Stomach (tissue), 9 donors: ENCODE results near the gene UGT1A10. TPM values are rescaled to one million over a fixed set of nuclear protein-coding genes. Genes with fewer than 3 reads are reported as not detected.
"Not testable (repeated sequence)": the region's sequence is repeated elsewhere in the genome, so short reads cannot be mapped to it uniquely, and the experiment has no call there.

ENCODE experiments used
- DNase-seq, 2 donors: peaks; one replicate each; pipeline versions ENCODE4 v3.0.0 to v3.0.0-alpha.2; 2013 to 2019
- H3K27ac ChIP-seq, 5 donors: fragments of 200-600 bp in 4 of 5; sonication (generic) in 4 of 5; one replicate each; pipeline ENCODE4 v1.5.1; 2013 to 2019; ENCODE audit warnings: mild to moderate bottlenecking in 1 of 5, moderate library complexity in 1 of 5
- H3K27me3 ChIP-seq, 3 donors: fragments of 200-600 bp; sonication (generic); one replicate each; pipeline ENCODE4 v1.5.1; 2017 to 2019; ENCODE audit warnings: mixed run types in 1 of 3
- H3K36me3 ChIP-seq, 4 donors: fragments of 200-600 bp; sonication (generic); 1 replicate in 3 of 4; 2 replicates in 1 of 4; pipeline ENCODE4 v1.5.1; 2016 to 2019
- H3K4me1 ChIP-seq, 4 donors: fragments of 200-600 bp; sonication (generic); one replicate each; pipeline ENCODE4 v1.5.1; 2016 to 2019
- H3K4me3 ChIP-seq, 4 donors: fragments of 200-600 bp; sonication (generic) in 3 of 4; one replicate each; pipeline ENCODE4 v1.5.1; 2016 to 2019; ENCODE audit warnings: mild to moderate bottlenecking in 1 of 4
- H3K9me3 ChIP-seq, 4 donors: fragments of 200-600 bp; sonication (generic); one replicate each; pipeline ENCODE4 v1.5.1; 2016 to 2019
- EP300 ChIP-seq: sonication (generic); formaldehyde crosslinking; IDR thresholded peaks from one replicate; pipeline ENCODE4 v1.6.1; 2017; ENCODE audit warnings: antibody characterized with exemption
- POLR2A ChIP-seq, 4 donors: fragments of 450-650 bp; IDR thresholded peaks; one replicate each; pipeline ENCODE4 v1.6.1; 2016; ENCODE audit warnings: antibody characterized with exemption in 4 of 4, control low read depth in 2 of 4, mild to moderate bottlenecking in 1 of 4, moderate library complexity in 1 of 4
- POLR2AphosphoS5 ChIP-seq, 3 donors: sonication (generic); formaldehyde crosslinking; IDR thresholded peaks; one replicate each; pipeline ENCODE4 v1.6.1; 2016; ENCODE audit warnings: antibody characterized with exemption in 3 of 3
- WGBS, 5 donors: extraction: QIAGEN DNeasy Blood & Tissue Kit in 3 of 5; methylation state at CpG; one replicate each; pipeline versions ENCODE4 v1.1.5 to v1.1.7; 2013 to 2018; 5-methylcytosine and 5-hydroxymethylcytosine counted together
- intact Hi-C: fragments of 100-400 bp; cut with DNase I; formaldehyde crosslinking; loops from one replicate; pipeline ENCODE4 v1.15.1; 2023; ENCODE audit warnings: low total_unique reads
- polyA plus RNA-seq, 3 donors: library from polyadenylated mRNA; stranded (reverse); fragments of 200-250 nt; gene quantifications; one replicate each; pipeline ENCODE4 v1.2.3, GENCODE V29; 2013
- total RNA-seq, 5 donors: library from RNA; depleted of rRNA; stranded (reverse); fragments of >200 nt; gene quantifications; one replicate each; pipeline versions ENCODE4 v1.1.0 to v1.2.3, GENCODE V29; 2014 to 2016
- TF ChIP-seq, protein P1 (sequence below), 7 experiments: fragments of 450-650 bp in 4 of 7; fragments of 200-600 bp in 3 of 7; sonication (generic) in 3 of 7; IDR thresholded peaks; one replicate each; pipeline ENCODE4 v1.5.1; 2016 to 2019; ENCODE audit warnings: antibody characterized with exemption in 7 of 7, control low read depth in 2 of 7, mild to moderate bottlenecking in 1 of 7
- donor health status: healthy with polysubstance abuse.
- donor health status: Bipolar disorder and iron deficiency.
- donor health status: healthy.

The UGT1A10 gene
- total and polyA plus RNA-seq, 8 donors: 0.45 to 32.7 (median 2.2) TPM; not detected in 1

DNA sequence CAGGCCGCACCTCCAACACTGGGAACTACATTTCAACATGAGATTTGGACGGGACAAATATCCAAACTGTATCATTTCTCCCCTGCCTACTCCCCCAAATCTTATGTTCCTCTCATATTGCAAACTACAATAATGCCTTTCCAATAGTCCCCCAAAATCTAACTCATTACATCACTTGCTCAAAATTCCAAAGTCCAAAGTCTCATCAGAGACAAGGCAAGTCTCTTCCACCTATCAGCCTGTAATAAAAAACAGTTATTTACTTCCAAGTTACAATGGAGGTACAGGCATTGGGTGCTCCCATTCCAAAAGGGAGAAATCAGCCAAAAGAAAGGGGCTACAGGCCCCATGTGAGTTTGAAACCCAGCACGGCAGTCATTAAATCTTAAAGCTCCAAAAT lies 31.4 kb upstream of the UGT1A10 start:
- WGBS, 5 donors: 81 to 97% (median 93%) methylated on average over 3 of the region's 3 CpGs
- Histone ChIP-seq H3K4me1 (no peaks in the 10 kb centered on the region), H3K4me3 (no peak overlapping the region), H3K9me3 (no peaks in the 10 kb centered on the region), H3K27me3 (peaks cover 0 to 10% (median 0%) of the 10 kb centered on the region in 3 donors), H3K27ac (no peak overlapping the region), H3K36me3 (no peaks in the 10 kb centered on the region)
- no peak for DNase-seq
- intact Hi-C loops: no loop called here
- TF ChIP-seq, protein P1, sequence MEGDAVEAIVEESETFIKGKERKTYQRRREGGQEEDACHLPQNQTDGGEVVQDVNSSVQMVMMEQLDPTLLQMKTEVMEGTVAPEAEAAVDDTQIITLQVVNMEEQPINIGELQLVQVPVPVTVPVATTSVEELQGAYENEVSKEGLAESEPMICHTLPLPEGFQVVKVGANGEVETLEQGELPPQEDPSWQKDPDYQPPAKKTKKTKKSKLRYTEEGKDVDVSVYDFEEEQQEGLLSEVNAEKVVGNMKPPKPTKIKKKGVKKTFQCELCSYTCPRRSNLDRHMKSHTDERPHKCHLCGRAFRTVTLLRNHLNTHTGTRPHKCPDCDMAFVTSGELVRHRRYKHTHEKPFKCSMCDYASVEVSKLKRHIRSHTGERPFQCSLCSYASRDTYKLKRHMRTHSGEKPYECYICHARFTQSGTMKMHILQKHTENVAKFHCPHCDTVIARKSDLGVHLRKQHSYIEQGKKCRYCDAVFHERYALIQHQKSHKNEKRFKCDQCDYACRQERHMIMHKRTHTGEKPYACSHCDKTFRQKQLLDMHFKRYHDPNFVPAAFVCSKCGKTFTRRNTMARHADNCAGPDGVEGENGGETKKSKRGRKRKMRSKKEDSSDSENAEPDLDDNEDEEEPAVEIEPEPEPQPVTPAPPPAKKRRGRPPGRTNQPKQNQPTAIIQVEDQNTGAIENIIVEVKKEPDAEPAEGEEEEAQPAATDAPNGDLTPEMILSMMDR (IDR thresholded peaks at IDR 0.05): no peak
- TF ChIP-seq POLR2AphosphoS5 (IDR thresholded peaks at IDR 0.05) (no peak), EP300 (no peak), POLR2A (IDR thresholded peaks at IDR 0.05) (no peak)

DNA sequence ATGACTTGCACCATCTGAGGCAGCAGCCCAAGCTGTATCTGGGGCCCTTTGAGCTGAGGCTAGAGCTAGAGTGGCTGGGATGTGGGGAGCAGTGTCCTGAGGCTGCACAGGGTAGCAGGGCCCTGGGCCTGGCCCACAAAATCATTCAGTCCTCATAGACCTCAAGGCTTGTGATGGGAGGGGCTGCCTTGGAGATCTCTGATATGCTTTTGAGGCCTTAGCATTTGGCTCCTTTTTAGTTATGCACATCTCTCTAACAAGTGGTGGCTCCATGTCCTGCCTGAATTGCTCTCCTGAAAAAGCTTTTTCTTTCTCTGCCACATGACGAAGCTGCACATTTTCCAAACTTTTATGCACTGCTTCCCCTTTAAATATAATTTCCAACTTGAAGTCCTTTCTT lies 30.6 kb upstream of the UGT1A10 start:
- no peak for DNase-seq
- Histone ChIP-seq H3K4me3 (no peak overlapping the region), H3K9me3 (peaks cover 0 to 4% (median 0%) of the 10 kb centered on the region in 4 donors), H3K27me3 (peaks cover 0 to 10% (median 0%) of the 10 kb centered on the region in 3 donors), H3K4me1 (no peaks in the 10 kb centered on the region), H3K36me3 (no peaks in the 10 kb centered on the region), H3K27ac (no peak overlapping the region)
- TF ChIP-seq, protein P1 (IDR thresholded peaks at IDR 0.05): no peak
- TF ChIP-seq POLR2A (IDR thresholded peaks at IDR 0.05) (no peak), EP300 (no peak), POLR2AphosphoS5 (IDR thresholded peaks at IDR 0.05) (no peak)
- intact Hi-C loops: no loop called here
- 85 to 100% (median 93%) methylated on average over 1 of the region's 1 CpG for WGBS, 5 donors

DNA sequence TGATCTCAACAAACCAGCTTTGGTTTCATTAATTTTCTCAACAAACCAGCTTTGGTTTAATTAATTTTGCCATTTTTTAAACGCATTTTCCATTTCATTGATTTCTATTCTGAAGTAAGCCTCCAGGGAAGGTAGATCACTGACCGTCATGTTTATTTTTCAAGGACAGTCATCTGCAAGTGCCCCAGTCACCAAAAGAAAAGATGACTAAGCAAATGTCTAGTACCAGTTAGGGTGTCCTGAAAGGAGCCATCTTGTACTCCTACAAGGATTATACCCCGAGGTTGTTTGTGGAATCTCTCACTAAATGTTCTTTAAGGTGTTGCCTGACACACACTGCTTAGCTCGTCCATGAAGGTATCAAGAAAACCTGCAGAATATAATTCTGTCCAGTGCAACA lies 25.0 kb upstream of the UGT1A10 start:
- TF ChIP-seq EP300: no peak
- TF ChIP-seq, protein P1 (IDR thresholded peaks at IDR 0.05): no peak
- no peak for TF ChIP-seq POLR2AphosphoS5 (IDR thresholded peaks at IDR 0.05)
- no peak for TF ChIP-seq POLR2A (IDR thresholded peaks at IDR 0.05)
- Histone ChIP-seq H3K36me3 (no peaks in the 10 kb centered on the region), H3K4me3 (no peak overlapping the region), H3K4me1 (no peaks in the 10 kb centered on the region), H3K27me3 (no peaks in the 10 kb centered on the region), H3K27ac (no peak overlapping the region), H3K9me3 (peaks cover 0 to 22% (median 8%) of the 10 kb centered on the region in 4 donors)
- WGBS, 5 donors: 78 to 86% (median 82%) methylated on average over 4 of the region's 4 CpGs
- DNase-seq: no peak
- intact Hi-C loops: no loop called here

DNA sequence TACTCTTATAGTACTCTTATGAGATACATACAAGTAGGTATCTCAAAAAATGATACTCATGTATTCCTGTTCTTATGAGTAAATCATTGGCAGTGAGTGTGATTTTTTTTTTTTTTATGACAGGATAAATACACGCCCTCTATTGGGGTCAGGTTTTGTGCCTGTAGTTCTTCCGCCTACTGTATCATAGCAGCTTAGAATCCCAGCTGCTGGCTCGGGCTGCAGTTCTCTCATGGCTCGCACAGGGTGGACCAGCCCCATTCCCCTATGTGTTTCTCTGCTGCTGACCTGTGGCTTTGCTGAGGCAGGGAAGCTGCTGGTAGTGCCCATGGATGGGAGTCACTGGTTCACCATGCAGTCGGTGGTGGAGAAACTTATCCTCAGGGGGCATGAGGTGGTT lies 18.8 kb upstream of the UGT1A10 start, which contains the start of gene UGT1A8:
Gene UGT1A8 (plus strand): TSS at position 158 of the 400 bp plus-strand sequence. CDS start 75 bp downstream, at position 233.
- WGBS, 5 donors: 68 to 82% (median 79%) methylated on average over 5 of the region's 5 CpGs
- H3K27me3 ChIP-seq, H3K9me3 ChIP-seq, DNase-seq, H3K27ac ChIP-seq, H3K4me1 ChIP-seq, intact Hi-C loops, H3K36me3 ChIP-seq, H3K4me3 ChIP-seq: not testable (repeated sequence)

DNA sequence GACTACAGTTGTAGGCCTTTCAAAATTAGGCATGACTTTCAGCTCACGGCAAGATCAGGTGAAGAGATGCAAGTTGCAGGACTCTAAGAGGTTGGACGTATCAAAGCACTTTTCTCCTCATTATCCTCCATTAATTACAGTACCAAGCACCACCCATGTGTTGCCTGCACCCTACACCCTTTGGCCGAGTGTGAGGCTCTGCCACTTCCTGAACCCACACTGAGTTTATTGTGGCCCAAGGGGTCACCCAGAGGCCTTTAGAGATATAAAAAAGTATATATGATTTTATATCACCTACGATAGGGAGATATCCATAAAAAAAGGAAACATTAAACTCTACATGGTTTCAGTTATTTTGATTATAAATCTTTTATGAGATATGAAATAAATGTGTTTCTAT lies 16.0 kb upstream of the UGT1A10 start:
- no peaks in the 10 kb centered on the region for H3K4me1 ChIP-seq
- no peaks in the 10 kb centered on the region for H3K36me3 ChIP-seq
- H3K4me3 ChIP-seq: no peak overlapping the region
- TF ChIP-seq, protein P1 (IDR thresholded peaks at IDR 0.05): no peak
- TF ChIP-seq EP300 (no peak), POLR2AphosphoS5 (IDR thresholded peaks at IDR 0.05) (no peak)
- H3K9me3 ChIP-seq: no peaks in the 10 kb centered on the region
- no peaks in the 10 kb centered on the region for H3K27me3 ChIP-seq
- intact Hi-C loops: no loop called here
- no peak for DNase-seq
- WGBS, 5 donors: 73 to 84% (median 78%) methylated on average over 4 of the region's 4 CpGs
- H3K27ac ChIP-seq: no peak overlapping the region

DNA sequence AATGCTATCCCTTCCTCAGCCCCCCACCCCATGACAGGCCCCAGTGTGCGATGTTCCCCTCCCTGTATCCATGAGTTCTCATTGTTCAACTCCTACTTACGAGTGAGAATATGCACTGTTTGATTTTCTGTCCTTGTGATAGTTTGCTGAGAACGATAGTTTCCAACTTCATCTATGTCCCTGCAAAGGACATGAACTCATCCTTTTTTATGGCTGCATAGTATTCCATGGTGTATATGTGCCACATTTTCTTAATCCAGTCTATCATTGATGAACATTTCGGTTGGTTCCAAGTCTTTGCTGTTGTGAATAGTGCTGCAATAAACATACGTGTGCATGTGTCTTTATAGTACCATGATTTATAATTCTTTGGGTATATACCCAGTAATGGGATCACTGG lies 14.4 kb upstream of the UGT1A10 start:
- H3K36me3 ChIP-seq, H3K27me3 ChIP-seq, H3K4me1 ChIP-seq, H3K4me3 ChIP-seq, intact Hi-C loops, DNase-seq, H3K27ac ChIP-seq, H3K9me3 ChIP-seq: not testable (repeated sequence)
- WGBS, 5 donors: 91 to 94% (median 93%) methylated on average over 5 of the region's 5 CpGs
